ENCODE measurements around the gene SMIM45.

The SMIM45 gene

DNA sequence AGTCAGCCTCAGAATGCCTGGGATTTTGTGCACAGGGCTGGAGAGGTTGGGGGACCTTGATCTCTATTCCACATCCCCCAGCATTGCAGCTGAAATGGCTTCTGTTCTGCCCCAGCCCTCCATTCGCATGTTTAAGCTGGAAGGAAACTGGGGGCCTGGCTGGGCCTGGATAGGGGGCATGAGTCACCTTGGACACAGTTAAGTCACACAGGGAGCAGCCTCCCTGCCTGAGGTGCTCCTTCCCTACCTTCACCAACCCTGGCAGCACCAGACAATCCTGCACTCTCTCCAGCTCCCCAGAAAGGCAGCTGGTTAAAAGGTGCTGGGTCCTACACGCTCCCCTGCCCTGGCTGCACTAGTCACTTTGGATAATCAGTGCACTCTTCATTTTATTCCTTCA, 763 bp downstream of the SMIM45 start (continued):
- TF ChIP-seq BCL11A (IDR thresholded peaks at IDR 0.05; ENCODE audit: low read depth in 2 of 2, low read length in 2 of 2): no peak
- no peak for TF ChIP-seq EZH2 (IDR thresholded peaks at IDR 0.05; ENCODE audit: low read depth, low read length, severe bottlenecking)
- TF ChIP-seq MAFK (IDR thresholded peaks at IDR 0.05; ENCODE audit: low read depth, low read length): no peak
- no peak for TF ChIP-seq CEBPB (IDR thresholded peaks at IDR 0.05; ENCODE audit: low read depth, low read length)

Data from H1 (cell line).